WTC11 (cell line): Measurements from ENCODE around the gene TCF12. TPM values are rescaled to one million over a fixed set of nuclear protein-coding genes. Genes with fewer than 3 reads are reported as not detected.
A peak's percentile ranks its signal among the peaks of the same experiment; 100 is the strongest.
"Not testable (repeated sequence)": the region's sequence is repeated elsewhere in the genome, so short reads cannot be mapped to it uniquely, and the experiment has no call there.

Experiments used
- ATAC-seq: fragments of 200-7000 bp; cut with Tn5 transposase; 2 replicates; pipeline ENCODE4 v1.10.0; 2021; ENCODE audit warnings: mild to moderate bottlenecking, moderate library complexity
- CTCF ChIA-PET: fragments of 300-600 bp; sonication (Branson Sonifier 250); formaldehyde crosslinking; loops from one replicate; lab custom pipeline; 2021; ENCODE audit warnings: antibody characterized with exemption; lab: Charles Lee
- POLR2A ChIA-PET: fragments of 350-600 bp; sonication (Branson Sonifier 250); formaldehyde crosslinking; loops from one replicate; lab custom pipeline; 2021; ENCODE audit warnings: antibody characterized with exemption; lab: Charles Lee
- DNase-seq: peaks from one replicate; pipeline ENCODE4 v3.0.0; 2021; ENCODE audit warnings: low spot score
- H3K27ac Mint-ChIP-seq: 2 replicates; pipeline ENCODE4 v1.8.0; 2021; ENCODE audit warnings: mixed read lengths
- H3K27me3 Mint-ChIP-seq: 2 replicates; pipeline ENCODE4 v1.8.0; 2021; ENCODE audit warnings: low read depth, mild to moderate bottlenecking, moderate library complexity, mixed read lengths
- H3K36me3 Mint-ChIP-seq: 2 replicates; pipeline ENCODE4 v1.8.0; 2021; ENCODE audit warnings: mixed read lengths
- H3K4me1 Mint-ChIP-seq: 2 replicates; pipeline ENCODE4 v1.8.0; 2022; ENCODE audit warnings: mixed read lengths
- H3K4me3 Mint-ChIP-seq: 2 replicates; pipeline ENCODE4 v1.8.0; 2021; ENCODE audit warnings: mild to moderate bottlenecking, moderate library complexity, mixed read lengths
- H3K9me3 Mint-ChIP-seq: 2 replicates; pipeline ENCODE4 v1.8.0; 2021; ENCODE audit warnings: mixed read lengths
- ARID4B ChIP-seq: sonication (generic); formaldehyde crosslinking; IDR thresholded peaks from 2 replicates; pipeline ENCODE4 v1.8.0; 2023; ENCODE audit warnings: missing genetic modification reagents, mild to moderate bottlenecking, borderline replicate concordance
- ERG ChIP-seq: fragments of 250-450 bp; sonication (Bioruptor Pico); IDR thresholded peaks from 2 replicates; pipeline ENCODE4 v1.8.0; 2021; ENCODE audit warnings: mild to moderate bottlenecking
- FOXJ3 ChIP-seq: sonication (generic); formaldehyde crosslinking; IDR thresholded peaks from 2 replicates; pipeline ENCODE4 v1.9.0; 2021; ENCODE audit warnings: missing genetic modification reagents, mild to moderate bottlenecking, borderline replicate concordance
- FOXK1 ChIP-seq: sonication (generic); formaldehyde crosslinking; IDR thresholded peaks from 2 replicates; pipeline ENCODE4 v1.8.0; 2022; ENCODE audit warnings: mild to moderate bottlenecking, moderate library complexity, missing genetic modification reagents
- HMGA2 ChIP-seq: fragments of 250-450 bp; sonication (Bioruptor Pico); IDR thresholded peaks from 2 replicates; pipeline ENCODE4 v1.4.0; 2021; ENCODE audit warnings: mild to moderate bottlenecking, moderate library complexity
- KAT7 ChIP-seq: sonication (generic); formaldehyde crosslinking; IDR thresholded peaks from 2 replicates; pipeline ENCODE4 v1.8.1; 2023; ENCODE audit warnings: missing genetic modification reagents, mild to moderate bottlenecking, borderline replicate concordance
- NFATC4 ChIP-seq: fragments of 250-450 bp; sonication (Bioruptor Pico); IDR thresholded peaks from 2 replicates; pipeline ENCODE4 v1.9.0; 2021; ENCODE audit warnings: mild to moderate bottlenecking
- NR1H2 ChIP-seq: sonication (generic); formaldehyde crosslinking; IDR thresholded peaks from 2 replicates; pipeline ENCODE4 v1.9.0; 2021; ENCODE audit warnings: mild to moderate bottlenecking, moderate library complexity, missing genetic modification reagents
- NR2C2 ChIP-seq: sonication (generic); formaldehyde crosslinking; IDR thresholded peaks from 2 replicates; pipeline ENCODE4 v1.8.0; 2022; ENCODE audit warnings: mild to moderate bottlenecking, missing genetic modification reagents
- TCF7 ChIP-seq: sonication (generic); formaldehyde crosslinking; IDR thresholded peaks from 2 replicates; pipeline ENCODE4 v1.8.0; 2022; ENCODE audit warnings: mild to moderate bottlenecking, low read depth, missing genetic modification reagents, moderate library complexity
- TEAD1 ChIP-seq: sonication (generic); formaldehyde crosslinking; IDR thresholded peaks from 2 replicates; pipeline ENCODE4 v1.8.0; 2022; ENCODE audit warnings: mild to moderate bottlenecking, missing genetic modification reagents
- ZNF219 ChIP-seq: sonication (generic); formaldehyde crosslinking; IDR thresholded peaks from 2 replicates; pipeline ENCODE4 v1.8.0; 2023; ENCODE audit warnings: missing genetic modification reagents, mild to moderate bottlenecking, borderline replicate concordance
- ZNF423 ChIP-seq: fragments of 250-450 bp; sonication (Bioruptor Pico); IDR thresholded peaks from 2 replicates; pipeline ENCODE4 v2.1.2; 2022; ENCODE audit warnings: mild to moderate bottlenecking, moderate library complexity
- ZNF425 ChIP-seq: fragments of 250-450 bp; sonication (Bioruptor Pico); conservative IDR thresholded peaks from 2 replicates; pipeline ENCODE4 v1.9.0; 2021; ENCODE audit warnings: mild to moderate bottlenecking
- ZNF671 ChIP-seq: fragments of 250-450 bp; sonication (Bioruptor Pico); IDR thresholded peaks from 2 replicates; pipeline ENCODE4 v1.8.0; 2021; ENCODE audit warnings: mild to moderate bottlenecking
- total RNA-seq: library from RNA; stranded (reverse); gene quantifications from 3 replicates; pipeline ENCODE4 v1.2.3, GENCODE V29; 2021
- TF ChIP-seq, protein P1 (sequence below): sonication (generic); formaldehyde crosslinking; IDR thresholded peaks from 2 replicates; pipeline ENCODE4 v1.8.1; 2022; ENCODE audit warnings: low read depth, mild to moderate bottlenecking, moderate library complexity, missing genetic modification reagents, borderline replicate concordance
- TF ChIP-seq, protein P2 (sequence below): sonication (generic); formaldehyde crosslinking; IDR thresholded peaks from 2 replicates; pipeline ENCODE4 v1.8.1; 2023; ENCODE audit warnings: mild to moderate bottlenecking, missing genetic modification reagents, moderate library complexity
- TF ChIP-seq, protein P3 (sequence below): sonication (generic); formaldehyde crosslinking; IDR thresholded peaks from 2 replicates; pipeline ENCODE4 v1.8.1; 2023; ENCODE audit warnings: mild to moderate bottlenecking, missing genetic modification reagents
- TF ChIP-seq, protein P4 (sequence below): sonication (generic); formaldehyde crosslinking; IDR thresholded peaks from 2 replicates; pipeline ENCODE4 v1.8.0; 2022; ENCODE audit warnings: mild to moderate bottlenecking, missing genetic modification reagents

The TCF12 gene
- total RNA-seq, 1 experiment from 2014 or later = 73.2 TPM

DNA sequence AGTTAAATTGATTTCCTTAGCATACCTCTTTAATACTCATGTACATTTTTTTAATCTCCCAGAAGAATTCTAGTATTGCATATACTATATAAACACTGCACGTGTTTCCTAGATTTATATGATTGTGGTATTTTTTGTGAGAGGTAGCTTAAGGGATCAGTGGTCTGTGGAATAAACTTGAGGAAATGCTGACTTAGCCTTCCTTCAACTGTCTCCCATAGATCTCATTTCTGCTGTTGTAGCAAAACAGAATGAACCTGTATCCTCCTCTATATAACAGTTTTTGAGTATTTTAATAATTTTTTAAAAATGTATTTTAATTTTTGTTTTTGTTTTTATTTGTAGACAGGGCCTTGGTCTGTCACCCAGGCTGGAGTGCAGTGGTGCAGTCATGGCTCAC, 86.8 kb downstream of the TCF12 start (continued):
- TF ChIP-seq, protein P1, sequence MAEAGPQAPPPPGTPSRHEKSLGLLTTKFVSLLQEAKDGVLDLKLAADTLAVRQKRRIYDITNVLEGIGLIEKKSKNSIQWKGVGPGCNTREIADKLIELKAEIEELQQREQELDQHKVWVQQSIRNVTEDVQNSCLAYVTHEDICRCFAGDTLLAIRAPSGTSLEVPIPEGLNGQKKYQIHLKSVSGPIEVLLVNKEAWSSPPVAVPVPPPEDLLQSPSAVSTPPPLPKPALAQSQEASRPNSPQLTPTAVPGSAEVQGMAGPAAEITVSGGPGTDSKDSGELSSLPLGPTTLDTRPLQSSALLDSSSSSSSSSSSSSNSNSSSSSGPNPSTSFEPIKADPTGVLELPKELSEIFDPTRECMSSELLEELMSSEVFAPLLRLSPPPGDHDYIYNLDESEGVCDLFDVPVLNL = no peak
- no peak for TF ChIP-seq NFATC4 (CRISPR knock-in tag)
- no peak for TF ChIP-seq ZNF423
- TF ChIP-seq KAT7 (CRISPR knock-in tag) = no peak
- no peak for TF ChIP-seq FOXJ3 (CRISPR knock-in tag)
- no peak for TF ChIP-seq NR2C2 (CRISPR knock-in tag)

GRCh38 chr15:57007797-57008196, 89.4 kb downstream of the TCF12 start:
- CTCF ChIA-PET, H3K4me3 Mint-ChIP-seq, DNase-seq, ATAC-seq, H3K27me3 Mint-ChIP-seq, H3K9me3 Mint-ChIP-seq, H3K36me3 Mint-ChIP-seq: not testable (repeated sequence)
- POLR2A ChIA-PET = interaction anchor here (0.5 to 0.6 kb wide), 3 partner anchors 39 to 838 kb away, joined by 3 to 5 read pairs (median 4); no protein-coding TSS in a partner anchor
- Mint-ChIP-seq H3K27ac (peak overlapping the region; percentile 81), H3K4me1 (peaks cover 27% of the 10 kb centered on the region)

DNA sequence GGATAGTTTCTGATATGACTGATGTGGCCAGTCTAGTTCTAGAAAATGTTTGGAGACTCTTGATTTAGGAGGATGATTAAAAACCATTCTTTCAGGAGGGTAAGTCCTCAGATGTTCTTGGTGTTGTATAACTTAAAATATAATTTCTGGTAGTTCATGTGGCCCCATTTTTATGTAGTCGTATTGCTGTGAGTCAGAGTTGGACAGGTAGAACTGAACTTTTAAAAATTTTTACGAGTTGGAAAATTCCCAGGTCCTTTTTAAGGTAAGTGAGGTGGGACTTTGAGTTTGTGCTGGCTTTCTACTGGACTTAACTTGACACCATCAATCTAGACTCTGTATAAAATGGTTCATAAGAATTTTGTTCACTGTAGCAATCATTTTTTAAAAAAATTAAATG, 92.3 kb downstream of the TCF12 start:
- H3K36me3 Mint-ChIP-seq = no peaks in the 10 kb centered on the region
- H3K27me3 Mint-ChIP-seq = no peaks in the 10 kb centered on the region
- ATAC-seq (no peak), DNase-seq (no peak)
- ChIA-PET POLR2A (no interaction called here), CTCF (no interaction called here)
- no peak overlapping the region; the same call in 1 of the 2 replicates for H3K27ac Mint-ChIP-seq
- TF ChIP-seq ZNF671 (CRISPR knock-in tag) (no peak), ZNF425 (CRISPR knock-in tag) (no peak), TEAD1 (CRISPR knock-in tag) (no peak), TCF7 (CRISPR knock-in tag) (no peak), ZNF219 (no peak), ZNF423 (no peak), ARID4B (CRISPR knock-in tag) (no peak), ERG (no peak), NR1H2 (no peak), FOXJ3 (CRISPR knock-in tag) (no peak), FOXK1 (CRISPR knock-in tag) (no peak), HMGA2 (no peak)
- TF ChIP-seq, protein P2, sequence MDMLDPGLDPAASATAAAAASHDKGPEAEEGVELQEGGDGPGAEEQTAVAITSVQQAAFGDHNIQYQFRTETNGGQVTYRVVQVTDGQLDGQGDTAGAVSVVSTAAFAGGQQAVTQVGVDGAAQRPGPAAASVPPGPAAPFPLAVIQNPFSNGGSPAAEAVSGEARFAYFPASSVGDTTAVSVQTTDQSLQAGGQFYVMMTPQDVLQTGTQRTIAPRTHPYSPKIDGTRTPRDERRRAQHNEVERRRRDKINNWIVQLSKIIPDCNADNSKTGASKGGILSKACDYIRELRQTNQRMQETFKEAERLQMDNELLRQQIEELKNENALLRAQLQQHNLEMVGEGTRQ (CRISPR knock-in tag) = no peak
- TF ChIP-seq, protein P3, sequence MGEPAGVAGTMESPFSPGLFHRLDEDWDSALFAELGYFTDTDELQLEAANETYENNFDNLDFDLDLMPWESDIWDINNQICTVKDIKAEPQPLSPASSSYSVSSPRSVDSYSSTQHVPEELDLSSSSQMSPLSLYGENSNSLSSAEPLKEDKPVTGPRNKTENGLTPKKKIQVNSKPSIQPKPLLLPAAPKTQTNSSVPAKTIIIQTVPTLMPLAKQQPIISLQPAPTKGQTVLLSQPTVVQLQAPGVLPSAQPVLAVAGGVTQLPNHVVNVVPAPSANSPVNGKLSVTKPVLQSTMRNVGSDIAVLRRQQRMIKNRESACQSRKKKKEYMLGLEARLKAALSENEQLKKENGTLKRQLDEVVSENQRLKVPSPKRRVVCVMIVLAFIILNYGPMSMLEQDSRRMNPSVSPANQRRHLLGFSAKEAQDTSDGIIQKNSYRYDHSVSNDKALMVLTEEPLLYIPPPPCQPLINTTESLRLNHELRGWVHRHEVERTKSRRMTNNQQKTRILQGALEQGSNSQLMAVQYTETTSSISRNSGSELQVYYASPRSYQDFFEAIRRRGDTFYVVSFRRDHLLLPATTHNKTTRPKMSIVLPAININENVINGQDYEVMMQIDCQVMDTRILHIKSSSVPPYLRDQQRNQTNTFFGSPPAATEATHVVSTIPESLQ (CRISPR knock-in tag) = no peak
- TF ChIP-seq, protein P4, sequence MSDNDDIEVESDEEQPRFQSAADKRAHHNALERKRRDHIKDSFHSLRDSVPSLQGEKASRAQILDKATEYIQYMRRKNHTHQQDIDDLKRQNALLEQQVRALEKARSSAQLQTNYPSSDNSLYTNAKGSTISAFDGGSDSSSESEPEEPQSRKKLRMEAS (CRISPR knock-in tag) = no peak
- no peak overlapping the region for H3K4me3 Mint-ChIP-seq
- H3K4me1 Mint-ChIP-seq = peaks cover 23% of the 10 kb centered on the region
- H3K9me3 Mint-ChIP-seq = no peaks in the 10 kb centered on the region
